Measurements from ENCODE around the gene EXOC7.

GRCh38 chr17:76131051-76131691 is 27.6 kb upstream of the EXOC7 start:
- TF ChIP-seq, protein P1, sequence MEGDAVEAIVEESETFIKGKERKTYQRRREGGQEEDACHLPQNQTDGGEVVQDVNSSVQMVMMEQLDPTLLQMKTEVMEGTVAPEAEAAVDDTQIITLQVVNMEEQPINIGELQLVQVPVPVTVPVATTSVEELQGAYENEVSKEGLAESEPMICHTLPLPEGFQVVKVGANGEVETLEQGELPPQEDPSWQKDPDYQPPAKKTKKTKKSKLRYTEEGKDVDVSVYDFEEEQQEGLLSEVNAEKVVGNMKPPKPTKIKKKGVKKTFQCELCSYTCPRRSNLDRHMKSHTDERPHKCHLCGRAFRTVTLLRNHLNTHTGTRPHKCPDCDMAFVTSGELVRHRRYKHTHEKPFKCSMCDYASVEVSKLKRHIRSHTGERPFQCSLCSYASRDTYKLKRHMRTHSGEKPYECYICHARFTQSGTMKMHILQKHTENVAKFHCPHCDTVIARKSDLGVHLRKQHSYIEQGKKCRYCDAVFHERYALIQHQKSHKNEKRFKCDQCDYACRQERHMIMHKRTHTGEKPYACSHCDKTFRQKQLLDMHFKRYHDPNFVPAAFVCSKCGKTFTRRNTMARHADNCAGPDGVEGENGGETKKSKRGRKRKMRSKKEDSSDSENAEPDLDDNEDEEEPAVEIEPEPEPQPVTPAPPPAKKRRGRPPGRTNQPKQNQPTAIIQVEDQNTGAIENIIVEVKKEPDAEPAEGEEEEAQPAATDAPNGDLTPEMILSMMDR (IDR thresholded peaks at IDR 0.05), result no peak
- no peak for TF ChIP-seq ZFX (IDR thresholded peaks at IDR 0.05; ENCODE audit: borderline replicate concordance)

All from 22Rv1 (cell line).